Esophagus muscularis mucosa (tissue), 4 donors: Measurements from ENCODE around the gene RHOT1. TPM values are rescaled to one million over a fixed set of nuclear protein-coding genes. Genes with fewer than 3 reads are reported as not detected.
"Not testable (repeated sequence)": the region's sequence is repeated elsewhere in the genome, so short reads cannot be mapped to it uniquely, and the experiment has no call there.

Experiments
- DNase-seq: peaks from one replicate; pipeline ENCODE4 v3.0.0-alpha.2; 2017; ENCODE audit errors: extremely low spot score
- H3K27ac ChIP-seq, 4 donors: fragments of 200-600 bp; sonication (generic); replicated peaks in 1 of 4; 1 replicate in 3 of 4; 2 replicates in 1 of 4; pipeline ENCODE4 v1.5.1; 2016 to 2019; ENCODE audit warnings: mild to moderate bottlenecking in 1 of 4
- H3K27me3 ChIP-seq, 4 donors: fragments of 200-600 bp; sonication (generic); one replicate each; pipeline versions ENCODE4 v1.5.1 to v1.6.0; 2016 to 2019
- H3K36me3 ChIP-seq, 4 donors: fragments of 200-600 bp; sonication (generic); one replicate each; pipeline ENCODE4 v1.5.1; 2016 to 2019
- H3K4me1 ChIP-seq, 4 donors: fragments of 200-600 bp; sonication (generic); one replicate each; pipeline ENCODE4 v1.5.1; 2016 to 2019
- H3K4me3 ChIP-seq, 4 donors: fragments of 200-600 bp; sonication (generic); 1 replicate in 2 of 4; 2 replicates in 2 of 4; pipeline ENCODE4 v1.5.1; 2016 to 2019; ENCODE audit warnings: mild to moderate bottlenecking in 4 of 4, moderate library complexity in 1 of 4
- H3K9me3 ChIP-seq, 4 donors: fragments of 200-600 bp; sonication (generic); 1 replicate in 3 of 4; 2 replicates in 1 of 4; pipeline ENCODE4 v1.5.1; 2016 to 2019
- EP300 ChIP-seq: sonication (generic); formaldehyde crosslinking; IDR thresholded peaks from one replicate; pipeline ENCODE4 v1.6.1; 2017; ENCODE audit warnings: antibody characterized with exemption
- POLR2A ChIP-seq: fragments of 450-650 bp; IDR thresholded peaks from one replicate; pipeline ENCODE4 v1.6.1; 2017; ENCODE audit warnings: antibody characterized with exemption, moderate library complexity, mild to moderate bottlenecking, low read depth
- POLR2AphosphoS5 ChIP-seq, 2 donors: sonication (generic); formaldehyde crosslinking; IDR thresholded peaks; one replicate each; pipeline ENCODE4 v1.6.1; 2017; ENCODE audit warnings: antibody characterized with exemption in 2 of 2
- WGBS: methylation state at CpG from one replicate; pipeline ENCODE4 v1.1.5; 2018; 5-methylcytosine and 5-hydroxymethylcytosine counted together
- intact Hi-C: fragments of 100-400 bp; cut with DNase I; formaldehyde crosslinking; loops from one replicate; pipeline ENCODE4 v1.15.1; 2023
- total RNA-seq, 4 donors: library from RNA; depleted of rRNA; stranded (reverse); fragments of >200 nt; gene quantifications; one replicate each; pipeline versions ENCODE4 v1.1.0 to v1.2.1, GENCODE V29; 2016
- TF ChIP-seq, protein P1 (sequence below), 3 experiments: fragments of 200-600 bp in 2 of 3; fragments of 450-650 bp in 1 of 3; sonication (generic) in 2 of 3; IDR thresholded peaks; one replicate each; pipeline ENCODE4 v1.5.1; 2017 to 2019; ENCODE audit warnings: antibody characterized with exemption in 3 of 3, mild to moderate bottlenecking in 2 of 3, moderate library complexity in 1 of 3

Gene RHOT1
- total RNA-seq, 4 donors from 2014 or later: 34.6 to 52.7 (median 43.1) TPM

- H3K36me3 ChIP-seq: no peaks in the 10 kb centered on the region
- no peaks in the 10 kb centered on the region for H3K27me3 ChIP-seq
- intact Hi-C loops: no loop called here
- TF ChIP-seq POLR2AphosphoS5 (IDR thresholded peaks at IDR 0.05) (no peak), POLR2A (no peak), EP300 (no peak)
- TF ChIP-seq, protein P1, sequence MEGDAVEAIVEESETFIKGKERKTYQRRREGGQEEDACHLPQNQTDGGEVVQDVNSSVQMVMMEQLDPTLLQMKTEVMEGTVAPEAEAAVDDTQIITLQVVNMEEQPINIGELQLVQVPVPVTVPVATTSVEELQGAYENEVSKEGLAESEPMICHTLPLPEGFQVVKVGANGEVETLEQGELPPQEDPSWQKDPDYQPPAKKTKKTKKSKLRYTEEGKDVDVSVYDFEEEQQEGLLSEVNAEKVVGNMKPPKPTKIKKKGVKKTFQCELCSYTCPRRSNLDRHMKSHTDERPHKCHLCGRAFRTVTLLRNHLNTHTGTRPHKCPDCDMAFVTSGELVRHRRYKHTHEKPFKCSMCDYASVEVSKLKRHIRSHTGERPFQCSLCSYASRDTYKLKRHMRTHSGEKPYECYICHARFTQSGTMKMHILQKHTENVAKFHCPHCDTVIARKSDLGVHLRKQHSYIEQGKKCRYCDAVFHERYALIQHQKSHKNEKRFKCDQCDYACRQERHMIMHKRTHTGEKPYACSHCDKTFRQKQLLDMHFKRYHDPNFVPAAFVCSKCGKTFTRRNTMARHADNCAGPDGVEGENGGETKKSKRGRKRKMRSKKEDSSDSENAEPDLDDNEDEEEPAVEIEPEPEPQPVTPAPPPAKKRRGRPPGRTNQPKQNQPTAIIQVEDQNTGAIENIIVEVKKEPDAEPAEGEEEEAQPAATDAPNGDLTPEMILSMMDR (IDR thresholded peaks at IDR 0.05): no peak
- DNase-seq: no peak
- no peak overlapping the region for H3K27ac ChIP-seq
- no peaks in the 10 kb centered on the region for H3K9me3 ChIP-seq
- WGBS: 82% methylated on average over 5 of the region's 5 CpGs
- no peak overlapping the region for H3K4me3 ChIP-seq
- H3K4me1 ChIP-seq: no peaks in the 10 kb centered on the region
These were observed 39.6 kb upstream of the RHOT1 start for GRCh38 chr17:32102646-32103186.

- no peak for DNase-seq
- H3K27ac ChIP-seq: no peak overlapping the region
- WGBS: 93% methylated on average over 6 of the region's 7 CpGs
- H3K4me3 ChIP-seq: no peak overlapping the region
- no peaks in the 10 kb centered on the region for H3K9me3 ChIP-seq
- TF ChIP-seq POLR2AphosphoS5 (IDR thresholded peaks at IDR 0.05): no peak
- H3K36me3 ChIP-seq: no peaks in the 10 kb centered on the region
- H3K27me3 ChIP-seq: no peaks in the 10 kb centered on the region
- no peaks in the 10 kb centered on the region for H3K4me1 ChIP-seq
- intact Hi-C loops: no loop called here
These were observed 38.7 kb upstream of the RHOT1 start for GRCh38 chr17:32103476-32104113.

- no peak for DNase-seq
- TF ChIP-seq, protein P1 (IDR thresholded peaks at IDR 0.05): no peak
- no peak for TF ChIP-seq EP300
- no peak for TF ChIP-seq POLR2AphosphoS5 (IDR thresholded peaks at IDR 0.05)
- no peak for TF ChIP-seq POLR2A
- Histone ChIP-seq H3K27ac (no peak overlapping the region), H3K9me3 (no peaks in the 10 kb centered on the region), H3K4me1 (no peaks in the 10 kb centered on the region), H3K4me3 (no peak overlapping the region), H3K36me3 (no peaks in the 10 kb centered on the region), H3K27me3 (no peaks in the 10 kb centered on the region)
- WGBS: 90% methylated on average over 3 of the region's 3 CpGs
- intact Hi-C loops: no loop called here
These were observed 38.1 kb upstream of the RHOT1 start for GRCh38 chr17:32104158-32104557.

GRCh38 chr17:32106471-32106981 is 35.8 kb upstream of the RHOT1 start:
- H3K27me3 ChIP-seq, H3K27ac ChIP-seq, H3K4me3 ChIP-seq, H3K36me3 ChIP-seq, intact Hi-C loops, H3K4me1 ChIP-seq, H3K9me3 ChIP-seq, DNase-seq: not testable (repeated sequence)
- WGBS: 61% methylated on average over 7 of the region's 7 CpGs

GRCh38 chr17:32107194-32107593 is 35.1 kb upstream of the RHOT1 start:
- H3K36me3 ChIP-seq, H3K9me3 ChIP-seq, H3K4me3 ChIP-seq, DNase-seq, H3K27ac ChIP-seq, intact Hi-C loops, H3K27me3 ChIP-seq: not testable (repeated sequence)
- WGBS: 77% methylated on average over 1 of the region's 1 CpG
- H3K4me1 ChIP-seq: peaks cover 10 to 14% (median 12%) of the 10 kb centered on the region in 4 donors

GRCh38 chr17:32110596-32110995 is 31.7 kb upstream of the RHOT1 start:
- intact Hi-C loops: no loop called here
- H3K4me1 ChIP-seq: peaks cover 10 to 14% (median 12%) of the 10 kb centered on the region in 4 donors
- H3K27me3 ChIP-seq: no peaks in the 10 kb centered on the region
- H3K9me3 ChIP-seq: no peaks in the 10 kb centered on the region
- no peaks in the 10 kb centered on the region for H3K36me3 ChIP-seq
- WGBS: 85% methylated on average over 20 of the region's 21 CpGs
- H3K27ac ChIP-seq: no peak overlapping the region
- no peak for TF ChIP-seq POLR2AphosphoS5 (IDR thresholded peaks at IDR 0.05)
- TF ChIP-seq EP300: no peak
- TF ChIP-seq, protein P1 (IDR thresholded peaks at IDR 0.05): no peak
- no peak for TF ChIP-seq POLR2A
- H3K4me3 ChIP-seq: no peak overlapping the region
- DNase-seq: no peak
